Measurements from ENCODE around the gene KCNA10. TPM values are rescaled to one million over a fixed set of nuclear protein-coding genes. Genes with fewer than 3 reads are reported as not detected.
"Not testable (repeated sequence)": the region's sequence is repeated elsewhere in the genome, so short reads cannot be mapped to it uniquely, and the experiment has no call there.

KCNA10 gene
- total and polyA plus RNA-seq, 9 donors = not detected

DNA sequence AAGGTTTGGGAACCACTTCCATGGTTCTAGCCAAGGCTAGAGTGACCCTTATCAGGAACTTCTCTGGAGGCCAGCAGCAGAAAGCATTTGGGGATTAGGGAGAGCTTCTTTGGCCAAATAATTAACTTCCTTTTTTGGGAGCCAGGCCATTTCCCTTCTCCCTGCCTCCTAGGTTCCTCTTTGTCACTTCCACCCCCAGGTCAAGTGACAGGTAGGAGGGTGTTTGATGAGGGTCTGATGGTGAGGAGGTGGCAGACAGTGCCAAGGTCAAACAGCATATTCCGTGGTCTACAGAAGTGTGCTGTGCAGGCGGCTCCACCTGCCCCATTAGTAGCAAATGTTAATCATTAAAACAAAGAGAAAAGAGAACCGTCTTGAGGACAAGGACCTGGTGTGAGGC is 1.9 kb upstream of the KCNA10 start:
- no peak for TF ChIP-seq POLR2A (IDR thresholded peaks at IDR 0.05)
- H3K27ac ChIP-seq = no peak overlapping the region
- H3K27me3 ChIP-seq = no peaks in the 10 kb centered on the region
- intact Hi-C loops (cut with DNase I) = no loop called here
- H3K36me3 ChIP-seq = no peaks in the 10 kb centered on the region
- WGBS, 3 donors = 38 to 53% (median 43%) methylated on average over 3 of the region's 3 CpGs
- no peak for DNase-seq
- H3K9me3 ChIP-seq = no peaks in the 10 kb centered on the region
- H3K4me1 ChIP-seq (ENCODE audit: insufficient read depth) = no peaks in the 10 kb centered on the region
- no peak overlapping the region for H3K4me3 ChIP-seq

- no peak overlapping the region for H3K27ac ChIP-seq
- no peaks in the 10 kb centered on the region for H3K4me1 ChIP-seq (ENCODE audit: insufficient read depth)
- TF ChIP-seq, protein P1, sequence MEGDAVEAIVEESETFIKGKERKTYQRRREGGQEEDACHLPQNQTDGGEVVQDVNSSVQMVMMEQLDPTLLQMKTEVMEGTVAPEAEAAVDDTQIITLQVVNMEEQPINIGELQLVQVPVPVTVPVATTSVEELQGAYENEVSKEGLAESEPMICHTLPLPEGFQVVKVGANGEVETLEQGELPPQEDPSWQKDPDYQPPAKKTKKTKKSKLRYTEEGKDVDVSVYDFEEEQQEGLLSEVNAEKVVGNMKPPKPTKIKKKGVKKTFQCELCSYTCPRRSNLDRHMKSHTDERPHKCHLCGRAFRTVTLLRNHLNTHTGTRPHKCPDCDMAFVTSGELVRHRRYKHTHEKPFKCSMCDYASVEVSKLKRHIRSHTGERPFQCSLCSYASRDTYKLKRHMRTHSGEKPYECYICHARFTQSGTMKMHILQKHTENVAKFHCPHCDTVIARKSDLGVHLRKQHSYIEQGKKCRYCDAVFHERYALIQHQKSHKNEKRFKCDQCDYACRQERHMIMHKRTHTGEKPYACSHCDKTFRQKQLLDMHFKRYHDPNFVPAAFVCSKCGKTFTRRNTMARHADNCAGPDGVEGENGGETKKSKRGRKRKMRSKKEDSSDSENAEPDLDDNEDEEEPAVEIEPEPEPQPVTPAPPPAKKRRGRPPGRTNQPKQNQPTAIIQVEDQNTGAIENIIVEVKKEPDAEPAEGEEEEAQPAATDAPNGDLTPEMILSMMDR (IDR thresholded peaks at IDR 0.05) = no peak
- TF ChIP-seq POLR2A (IDR thresholded peaks at IDR 0.05) (no peak), EP300 (IDR thresholded peaks at IDR 0.05) (no peak)
- H3K36me3 ChIP-seq = no peaks in the 10 kb centered on the region
- DNase-seq = no peak
- H3K4me3 ChIP-seq = no peak overlapping the region
- no peaks in the 10 kb centered on the region for H3K9me3 ChIP-seq
- H3K27me3 ChIP-seq = no peaks in the 10 kb centered on the region
- intact Hi-C loops (cut with DNase I) = no loop called here
- 61 to 69% (median 68%) methylated on average over 5 of the region's 5 CpGs for WGBS, 3 donors
Observed at GRCh38 chr1:110515891-110516290, 3.1 kb downstream of the KCNA10 start.

GRCh38 chr1:110515041-110515440 is 3.9 kb downstream of the KCNA10 start:
- Histone ChIP-seq H3K36me3 (no peaks in the 10 kb centered on the region), H3K9me3 (no peaks in the 10 kb centered on the region), H3K27me3 (no peaks in the 10 kb centered on the region), H3K27ac (no peak overlapping the region), H3K4me1 (ENCODE audit: insufficient read depth) (no peaks in the 10 kb centered on the region), H3K4me3 (no peak overlapping the region)
- no peak for TF ChIP-seq POLR2A (IDR thresholded peaks at IDR 0.05)
- TF ChIP-seq, protein P1 (IDR thresholded peaks at IDR 0.05) = no peak
- no peak for TF ChIP-seq EP300 (IDR thresholded peaks at IDR 0.05)
- DNase-seq = no peak
- intact Hi-C loops (cut with DNase I) = no loop called here

DNA sequence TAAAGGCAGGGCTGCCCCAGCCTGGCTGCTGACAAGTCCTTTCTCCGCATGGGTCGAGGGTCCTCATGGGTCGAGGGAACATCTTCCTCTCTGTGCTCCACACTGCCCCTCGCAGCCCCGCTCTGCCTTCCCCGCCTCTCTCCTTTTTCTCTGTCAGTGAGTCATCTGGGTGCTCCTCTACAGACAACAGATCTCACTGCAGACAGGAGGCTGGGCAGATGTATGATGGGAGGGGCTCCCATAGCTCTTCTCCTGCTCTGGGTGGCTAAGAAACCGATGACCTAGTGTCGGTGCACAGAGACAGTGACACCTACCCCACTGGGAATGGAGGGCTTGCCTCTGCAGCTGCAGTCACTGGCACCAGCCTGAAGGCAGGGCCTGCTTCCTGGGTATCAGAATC is 5.5 kb downstream of the KCNA10 start:
- no peak overlapping the region for H3K27ac ChIP-seq
- no peak overlapping the region for H3K4me3 ChIP-seq
- intact Hi-C loops (cut with DNase I) = no loop called here
- H3K4me1 ChIP-seq (ENCODE audit: insufficient read depth) = no peaks in the 10 kb centered on the region
- H3K9me3 ChIP-seq = no peaks in the 10 kb centered on the region
- DNase-seq = no peak
- TF ChIP-seq, protein P1 (IDR thresholded peaks at IDR 0.05) = no peak
- TF ChIP-seq EP300 (IDR thresholded peaks at IDR 0.05) (no peak), POLR2A (IDR thresholded peaks at IDR 0.05) (no peak)
- H3K36me3 ChIP-seq = no peaks in the 10 kb centered on the region
- 66 to 71% (median 68%) methylated on average over 8 of the region's 8 CpGs for WGBS, 3 donors
- H3K27me3 ChIP-seq = no peaks in the 10 kb centered on the region

DNA sequence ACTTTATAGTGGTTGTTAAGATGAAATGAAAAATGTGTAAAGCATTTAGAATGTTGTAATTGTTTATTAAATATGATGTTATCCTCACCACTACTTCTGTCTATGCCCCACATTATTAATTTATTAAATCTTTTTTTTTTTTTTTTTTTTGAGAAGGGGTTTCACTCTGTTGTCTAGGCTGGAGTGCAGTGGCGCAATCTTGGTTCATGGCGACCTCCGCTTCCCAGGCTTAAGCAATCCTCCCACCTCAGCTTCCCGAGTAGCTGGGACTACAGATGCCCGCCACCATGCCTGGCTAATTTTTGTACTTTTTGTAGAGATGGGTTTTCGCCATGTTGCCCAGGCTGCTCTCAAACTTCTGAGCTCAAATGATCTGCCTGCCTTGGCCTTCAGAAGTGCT is 7.5 kb downstream of the KCNA10 start:
- whole genome bisulfite sequencing, 3 donors = 87 to 89% (median 89%) methylated on average over 6 of the region's 6 CpGs

DNA sequence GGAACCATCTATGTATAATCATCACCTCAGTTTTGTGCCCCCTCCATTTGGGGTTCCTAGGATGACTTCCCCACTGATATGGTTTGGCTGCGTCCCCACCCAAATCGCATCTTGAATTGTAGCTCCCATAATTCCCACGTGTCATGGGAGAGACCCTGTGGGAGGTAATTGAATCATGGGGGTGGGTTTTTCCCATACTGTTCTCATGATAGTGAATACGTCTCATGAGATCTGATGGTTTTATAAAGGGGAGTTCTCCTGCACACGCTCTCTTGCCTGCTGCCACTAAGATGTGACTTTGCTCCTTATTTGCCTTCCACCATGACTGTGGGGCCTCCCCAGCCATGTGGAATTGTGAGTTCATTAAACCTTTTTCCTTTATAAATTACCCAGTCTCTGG is 8.1 kb downstream of the KCNA10 start:
- H3K27me3 ChIP-seq; H3K27ac ChIP-seq; intact Hi-C loops (cut with DNase I); H3K4me3 ChIP-seq; H3K36me3 ChIP-seq; DNase-seq; H3K9me3 ChIP-seq; H3K4me1 ChIP-seq (ENCODE audit: insufficient read depth): not testable (repeated sequence)
- 89 to 95% (median 92%) methylated on average over 5 of the region's 5 CpGs for WGBS, 3 donors

More for the DNA sequence above, 7.5 kb downstream of the KCNA10 start:
- Histone ChIP-seq H3K4me1 (ENCODE audit: insufficient read depth) (no peaks in the 10 kb centered on the region), H3K4me3 (no peak overlapping the region), H3K9me3 (no peaks in the 10 kb centered on the region), H3K27ac (no peak overlapping the region), H3K36me3 (no peaks in the 10 kb centered on the region), H3K27me3 (no peaks in the 10 kb centered on the region)
- DNase-seq = no peak
- no peak for TF ChIP-seq EP300 (IDR thresholded peaks at IDR 0.05)
- TF ChIP-seq, protein P1 (IDR thresholded peaks at IDR 0.05) = no peak
- TF ChIP-seq POLR2A (IDR thresholded peaks at IDR 0.05) = no peak
- intact Hi-C loops (cut with DNase I) = no loop called here

Data from ovary (tissue), 9 donors.